Activated naive CD8-positive, alpha-beta T cell treated with anti-CD3 and anti-CD28 coated beads, Interleukin-2, amount 10 ng/mL, durations not matched to agents 7 days and 5 days (primary cell): ENCODE measurements around the gene ZNF628. TPM values are rescaled to one million over a fixed set of nuclear protein-coding genes. Genes with fewer than 3 reads are reported as not detected.

Source experiments
- ATAC-seq: fragments of 150-1000 bp; cut with Tn5 transposase; one replicate; pipeline ENCODE4 v1.10.0; 2021; ENCODE audit warnings: low read depth, moderate library complexity
- POLR2A ChIA-PET: fragments of 350-600 bp; sonication (Branson Sonifier 250); formaldehyde crosslinking; loops from one replicate; lab custom pipeline; 2021; ENCODE audit warnings: antibody characterized with exemption; lab: Charles Lee
- DNase-seq: peaks from one replicate; pipeline ENCODE4 v3.0.0; 2021
- H3K27ac Mint-ChIP-seq: one replicate; pipeline ENCODE4 v1.8.0; 2022; ENCODE audit warnings: mild to moderate bottlenecking, mixed read lengths
- H3K27me3 Mint-ChIP-seq: one replicate; pipeline ENCODE4 v1.8.0; 2022; ENCODE audit warnings: mild to moderate bottlenecking, moderate library complexity, mixed read lengths
- H3K36me3 Mint-ChIP-seq: one replicate; pipeline ENCODE4 v1.8.0; 2021; ENCODE audit warnings: mild to moderate bottlenecking, mixed read lengths
- H3K4me1 Mint-ChIP-seq: one replicate; pipeline ENCODE4 v1.8.0; 2021; ENCODE audit warnings: mixed read lengths
- H3K4me3 Mint-ChIP-seq: one replicate; pipeline ENCODE4 v1.8.0; 2022; ENCODE audit warnings: mild to moderate bottlenecking, moderate library complexity, mixed read lengths
- H3K9me3 Mint-ChIP-seq: one replicate; pipeline ENCODE4 v1.8.0; 2021; ENCODE audit warnings: mixed read lengths
- total RNA-seq, 2 experiments: library from RNA; stranded (reverse); gene quantifications; one replicate each; pipeline ENCODE4 v1.2.3, GENCODE V29; 2021

ZNF628 gene
- total RNA-seq, result 10 to 100 TPM in 1 of 2 experiments, 1 to 10 TPM in 1; 9.4 to 11.5 TPM

GRCh38 chr19:55476100-55476775, at the start of gene ZNF628:
TSS of gene ZNF628 (plus strand) at chr19:55476617. CDS start at chr19:55479911, 3,294 bp downstream.
- Mint-ChIP-seq H3K4me1 (peaks cover 18% of the 10 kb centered on the region), H3K27ac (peak within 1 kb of the TSS; percentile 94), H3K27me3 (no peaks in the 10 kb centered on the region), H3K9me3 (no peaks in the 10 kb centered on the region), H3K36me3 (peaks cover 3% of the 10 kb centered on the region), H3K4me3 (peak within 1 kb of the TSS; percentile 89)
- ATAC-seq (peak; percentile 89), DNase-seq (peak; percentile 97)
- POLR2A ChIA-PET, result interaction anchor here (0.6 to 2.1 kb wide), 29 partner anchors 9 to 512 kb away, joined by 3 to 21 read pairs (median 4); partner anchors contain the start of genes FIZ1, ISOC2, KMT5C and NAT14

- H3K4me1 Mint-ChIP-seq, result no peaks in the 10 kb centered on the region
- DNase-seq (no peak), ATAC-seq (no peak)
- no peaks in the 10 kb centered on the region for H3K9me3 Mint-ChIP-seq
- H3K27ac Mint-ChIP-seq, result no peak overlapping the region
- POLR2A ChIA-PET, result no interaction called here
- H3K27me3 Mint-ChIP-seq, result peaks cover 8% of the 10 kb centered on the region
- H3K4me3 Mint-ChIP-seq, result no peak overlapping the region
- no peaks in the 10 kb centered on the region for H3K36me3 Mint-ChIP-seq
These were observed 45.2 kb upstream of the ZNF628 start for GRCh38 chr19:55431183-55431582.

- H3K27ac Mint-ChIP-seq, result no peak overlapping the region
- H3K4me1 Mint-ChIP-seq, result no peaks in the 10 kb centered on the region
- H3K36me3 Mint-ChIP-seq, result no peaks in the 10 kb centered on the region
- H3K4me3 Mint-ChIP-seq, result no peak overlapping the region
- POLR2A ChIA-PET, result no interaction called here
- H3K9me3 Mint-ChIP-seq, result no peaks in the 10 kb centered on the region
- H3K27me3 Mint-ChIP-seq, result peaks cover 15% of the 10 kb centered on the region
- ATAC-seq (no peak), DNase-seq (no peak)
These were observed 44.0 kb upstream of the ZNF628 start for GRCh38 chr19:55432241-55432959.

GRCh38 chr19:55433292-55433691, 43.1 kb upstream of the ZNF628 start:
- no peak overlapping the region for H3K27ac Mint-ChIP-seq
- no peaks in the 10 kb centered on the region for H3K36me3 Mint-ChIP-seq
- DNase-seq (no peak), ATAC-seq (no peak)
- POLR2A ChIA-PET, result no interaction called here
- no peak overlapping the region for H3K4me3 Mint-ChIP-seq
- peaks cover 19% of the 10 kb centered on the region for H3K27me3 Mint-ChIP-seq
- H3K9me3 Mint-ChIP-seq, result no peaks in the 10 kb centered on the region
- H3K4me1 Mint-ChIP-seq, result no peaks in the 10 kb centered on the region

- ATAC-seq (no peak), DNase-seq (no peak)
- H3K4me1 Mint-ChIP-seq, result no peaks in the 10 kb centered on the region
- H3K27ac Mint-ChIP-seq, result no peak overlapping the region
- no peaks in the 10 kb centered on the region for H3K36me3 Mint-ChIP-seq
- peaks cover 26% of the 10 kb centered on the region for H3K27me3 Mint-ChIP-seq
- no peak overlapping the region for H3K4me3 Mint-ChIP-seq
- no peaks in the 10 kb centered on the region for H3K9me3 Mint-ChIP-seq
- POLR2A ChIA-PET, result no interaction called here
These were observed 42.0 kb upstream of the ZNF628 start for GRCh38 chr19:55434356-55434919.

- no peaks in the 10 kb centered on the region for H3K36me3 Mint-ChIP-seq
- no peak overlapping the region for H3K4me3 Mint-ChIP-seq
- DNase-seq, result no peak
- H3K27me3 Mint-ChIP-seq, result peaks cover 31% of the 10 kb centered on the region
- H3K9me3 Mint-ChIP-seq, result no peaks in the 10 kb centered on the region
- ATAC-seq, result no peak
- POLR2A ChIA-PET, result no interaction called here
- H3K4me1 Mint-ChIP-seq, result no peaks in the 10 kb centered on the region
- H3K27ac Mint-ChIP-seq, result no peak overlapping the region
These were observed 41.4 kb upstream of the ZNF628 start for GRCh38 chr19:55435020-55435419.

GRCh38 chr19:55436847-55437246, 39.6 kb upstream of the ZNF628 start:
- no peak for ATAC-seq
- POLR2A ChIA-PET, result interaction anchor here (0.7 to 0.8 kb wide), 2 partner anchors 17 to 28 kb away, joined by 3 read pairs; no protein-coding TSS in a partner anchor
- H3K27ac Mint-ChIP-seq, result no peak overlapping the region
- no peaks in the 10 kb centered on the region for H3K9me3 Mint-ChIP-seq
- no peak overlapping the region for H3K4me3 Mint-ChIP-seq
- H3K4me1 Mint-ChIP-seq, result peaks cover 12% of the 10 kb centered on the region
- peaks cover 1% of the 10 kb centered on the region for H3K36me3 Mint-ChIP-seq
- peaks cover 45% of the 10 kb centered on the region for H3K27me3 Mint-ChIP-seq
- DNase-seq, result no peak

- peaks cover 1% of the 10 kb centered on the region for H3K36me3 Mint-ChIP-seq
- ATAC-seq (peak; percentile 20), DNase-seq (no peak)
- no peaks in the 10 kb centered on the region for H3K9me3 Mint-ChIP-seq
- POLR2A ChIA-PET, result interaction anchor here (0.8 kb wide), 1 partner anchor 16 kb away, joined by 3 read pairs; no protein-coding TSS in a partner anchor
- peaks cover 42% of the 10 kb centered on the region for H3K27me3 Mint-ChIP-seq
- H3K4me1 Mint-ChIP-seq, result peaks cover 12% of the 10 kb centered on the region
- H3K27ac Mint-ChIP-seq, result no peak overlapping the region
- H3K4me3 Mint-ChIP-seq, result no peak overlapping the region
These were observed 39.0 kb upstream of the ZNF628 start for GRCh38 chr19:55437410-55437809.

GRCh38 chr19:55439052-55439451, 37.4 kb upstream of the ZNF628 start:
- POLR2A ChIA-PET, result no interaction called here

GRCh38 chr19:55440411-55441105, 35.9 kb upstream of the ZNF628 start:
- POLR2A ChIA-PET, result no interaction called here
- H3K4me3 Mint-ChIP-seq, result no peak overlapping the region
- H3K36me3 Mint-ChIP-seq, result peaks cover 1% of the 10 kb centered on the region
- no peak overlapping the region for H3K27ac Mint-ChIP-seq
- DNase-seq, result no peak
- peaks cover 64% of the 10 kb centered on the region for H3K27me3 Mint-ChIP-seq
- no peak for ATAC-seq
- H3K9me3 Mint-ChIP-seq, result no peaks in the 10 kb centered on the region
- H3K4me1 Mint-ChIP-seq, result peaks cover 14% of the 10 kb centered on the region

More at GRCh38 chr19:55439052-55439451, 37.4 kb upstream of the ZNF628 start:
- DNase-seq (no peak), ATAC-seq (no peak)
- Mint-ChIP-seq H3K4me3 (no peak overlapping the region), H3K9me3 (no peaks in the 10 kb centered on the region), H3K36me3 (peaks cover 1% of the 10 kb centered on the region), H3K27me3 (peaks cover 50% of the 10 kb centered on the region), H3K4me1 (peaks cover 14% of the 10 kb centered on the region), H3K27ac (no peak overlapping the region)

- Mint-ChIP-seq H3K27me3 (peaks cover 70% of the 10 kb centered on the region), H3K9me3 (no peaks in the 10 kb centered on the region), H3K36me3 (peaks cover 1% of the 10 kb centered on the region), H3K4me1 (peaks cover 14% of the 10 kb centered on the region), H3K4me3 (peak overlapping the region; percentile 14), H3K27ac (no peak overlapping the region)
- DNase-seq (no peak), ATAC-seq (no peak)
- POLR2A ChIA-PET, result no interaction called here
These were observed 35.1 kb upstream of the ZNF628 start for GRCh38 chr19:55441319-55441691.

GRCh38 chr19:55441692-55442321, 34.6 kb upstream of the ZNF628 start:
- ATAC-seq (no peak), DNase-seq (no peak)
- H3K4me3 Mint-ChIP-seq, result peak overlapping the region; percentile 14
- peaks cover 1% of the 10 kb centered on the region for H3K36me3 Mint-ChIP-seq
- POLR2A ChIA-PET, result interaction anchor here (0.6 kb wide), 1 partner anchor 19 kb away, joined by 3 read pairs; no protein-coding TSS in a partner anchor
- peaks cover 14% of the 10 kb centered on the region for H3K4me1 Mint-ChIP-seq
- peaks cover 69% of the 10 kb centered on the region for H3K27me3 Mint-ChIP-seq
- no peak overlapping the region for H3K27ac Mint-ChIP-seq
- no peaks in the 10 kb centered on the region for H3K9me3 Mint-ChIP-seq
